Parathyroid adenoma (tissue), 2 donors: ENCODE results near the gene MB21D2.

Source experiments
- H2AFZ ChIP-seq: fragments of 300-600 bp; sonication (generic); one replicate; pipeline ENCODE4 v1.7.0; 2017; ENCODE audit warnings: antibody characterized with exemption, mild to moderate bottlenecking
- H3K27ac ChIP-seq: fragments of 300-600 bp; sonication (generic); one replicate; pipeline ENCODE4 v1.7.0; 2017
- H3K27me3 ChIP-seq: fragments of 300-600 bp; sonication (generic); one replicate; pipeline ENCODE4 v1.7.0; 2017; ENCODE audit warnings: low read length; ENCODE audit not compliant: control insufficient read depth, insufficient read depth
- H3K36me3 ChIP-seq: fragments of 300-600 bp; sonication (generic); one replicate; pipeline ENCODE4 v1.7.0; 2017; ENCODE audit warnings: low read length; ENCODE audit not compliant: control insufficient read depth, insufficient read depth
- H3K4me1 ChIP-seq: fragments of 300-600 bp; sonication (generic); one replicate; pipeline ENCODE4 v1.7.0; 2017; ENCODE audit warnings: control low read depth
- H3K4me2 ChIP-seq: fragments of 300-600 bp; sonication (generic); one replicate; pipeline ENCODE4 v1.7.0; 2017; ENCODE audit warnings: low read length
- H3K4me3 ChIP-seq: fragments of 300-600 bp; sonication (generic); one replicate; pipeline ENCODE4 v1.7.0; 2017; ENCODE audit warnings: low read depth, low read length
- H3K79me2 ChIP-seq: fragments of 300-600 bp; sonication (generic); one replicate; pipeline ENCODE4 v1.7.0; 2017; ENCODE audit warnings: control low read depth
- H3K9ac ChIP-seq: fragments of 300-600 bp; sonication (generic); one replicate; pipeline ENCODE4 v1.7.0; 2017; ENCODE audit warnings: mild to moderate bottlenecking
- H3K9me3 ChIP-seq: fragments of 300-600 bp; sonication (generic); one replicate; pipeline ENCODE4 v1.7.0; 2017; ENCODE audit warnings: low read length; ENCODE audit not compliant: control insufficient read depth
- TF ChIP-seq, protein P1 (sequence below): fragments of 300-600 bp; sonication (generic); IDR thresholded peaks from one replicate; pipeline ENCODE4 v1.7.0; 2017; ENCODE audit warnings: antibody characterized with exemption, mild to moderate bottlenecking
- donor health status: primary hyperparathyroidism.

Gene MB21D2

DNA sequence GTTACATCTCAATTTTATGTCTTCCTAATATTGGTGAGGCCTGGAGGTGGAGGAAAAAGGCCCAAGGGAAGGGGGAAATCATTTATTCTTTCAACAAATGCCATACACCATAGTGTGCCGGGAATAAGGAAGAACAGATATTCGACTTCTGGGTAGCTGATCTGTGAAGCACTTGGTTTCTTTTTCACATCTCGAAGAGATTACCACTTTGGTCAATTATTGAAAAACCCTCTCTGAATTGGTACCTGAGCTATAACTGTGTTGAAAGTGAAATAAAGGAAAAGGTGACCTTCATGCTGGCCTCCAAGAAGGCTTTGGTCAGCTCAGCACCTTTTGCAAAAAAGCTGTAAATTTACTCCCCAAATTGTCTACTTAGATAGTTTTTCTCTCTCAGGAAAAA is 14.2 kb upstream of the MB21D2 start:
- no peaks in the 10 kb centered on the region for H3K27me3 ChIP-seq
- no peaks in the 10 kb centered on the region for H3K36me3 ChIP-seq
- H3K4me2 ChIP-seq, result no peak overlapping the region
- H3K4me1 ChIP-seq, result no peaks in the 10 kb centered on the region
- H3K4me3 ChIP-seq, result no peak overlapping the region
- H3K27ac ChIP-seq, result no peak overlapping the region
- TF ChIP-seq, protein P1, sequence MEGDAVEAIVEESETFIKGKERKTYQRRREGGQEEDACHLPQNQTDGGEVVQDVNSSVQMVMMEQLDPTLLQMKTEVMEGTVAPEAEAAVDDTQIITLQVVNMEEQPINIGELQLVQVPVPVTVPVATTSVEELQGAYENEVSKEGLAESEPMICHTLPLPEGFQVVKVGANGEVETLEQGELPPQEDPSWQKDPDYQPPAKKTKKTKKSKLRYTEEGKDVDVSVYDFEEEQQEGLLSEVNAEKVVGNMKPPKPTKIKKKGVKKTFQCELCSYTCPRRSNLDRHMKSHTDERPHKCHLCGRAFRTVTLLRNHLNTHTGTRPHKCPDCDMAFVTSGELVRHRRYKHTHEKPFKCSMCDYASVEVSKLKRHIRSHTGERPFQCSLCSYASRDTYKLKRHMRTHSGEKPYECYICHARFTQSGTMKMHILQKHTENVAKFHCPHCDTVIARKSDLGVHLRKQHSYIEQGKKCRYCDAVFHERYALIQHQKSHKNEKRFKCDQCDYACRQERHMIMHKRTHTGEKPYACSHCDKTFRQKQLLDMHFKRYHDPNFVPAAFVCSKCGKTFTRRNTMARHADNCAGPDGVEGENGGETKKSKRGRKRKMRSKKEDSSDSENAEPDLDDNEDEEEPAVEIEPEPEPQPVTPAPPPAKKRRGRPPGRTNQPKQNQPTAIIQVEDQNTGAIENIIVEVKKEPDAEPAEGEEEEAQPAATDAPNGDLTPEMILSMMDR, result no peak
- no peaks in the 10 kb centered on the region for H3K79me2 ChIP-seq
- H2AFZ ChIP-seq, result no peak overlapping the region
- no peak overlapping the region for H3K9ac ChIP-seq
- no peaks in the 10 kb centered on the region for H3K9me3 ChIP-seq

DNA sequence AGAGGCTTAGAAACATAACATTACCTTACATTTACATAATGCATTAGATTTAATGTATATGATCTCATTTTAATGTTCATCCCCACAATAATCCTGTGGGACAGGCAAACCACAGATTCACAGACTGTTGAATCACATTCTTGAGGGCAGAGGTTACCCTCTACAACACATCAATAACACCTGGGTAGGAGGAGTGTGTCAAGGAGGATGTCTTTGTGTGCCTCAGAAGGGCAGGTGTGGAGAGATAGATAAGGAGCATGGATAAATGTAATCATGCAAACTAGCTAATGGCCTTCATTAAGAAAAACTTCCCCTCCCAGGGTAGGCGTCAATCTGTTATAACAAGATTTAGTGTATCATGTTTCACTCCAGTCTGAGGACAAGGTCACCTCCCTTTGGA is 12.9 kb upstream of the MB21D2 start:
- no peaks in the 10 kb centered on the region for H3K27me3 ChIP-seq
- H3K36me3 ChIP-seq, result no peaks in the 10 kb centered on the region
- no peak overlapping the region for H3K4me2 ChIP-seq
- no peaks in the 10 kb centered on the region for H3K79me2 ChIP-seq
- no peaks in the 10 kb centered on the region for H3K4me1 ChIP-seq
- H2AFZ ChIP-seq, result no peak overlapping the region
- H3K9ac ChIP-seq, result no peak overlapping the region
- no peak overlapping the region for H3K27ac ChIP-seq
- TF ChIP-seq, protein P1, result no peak
- H3K4me3 ChIP-seq, result no peak overlapping the region
- H3K9me3 ChIP-seq, result no peaks in the 10 kb centered on the region

DNA sequence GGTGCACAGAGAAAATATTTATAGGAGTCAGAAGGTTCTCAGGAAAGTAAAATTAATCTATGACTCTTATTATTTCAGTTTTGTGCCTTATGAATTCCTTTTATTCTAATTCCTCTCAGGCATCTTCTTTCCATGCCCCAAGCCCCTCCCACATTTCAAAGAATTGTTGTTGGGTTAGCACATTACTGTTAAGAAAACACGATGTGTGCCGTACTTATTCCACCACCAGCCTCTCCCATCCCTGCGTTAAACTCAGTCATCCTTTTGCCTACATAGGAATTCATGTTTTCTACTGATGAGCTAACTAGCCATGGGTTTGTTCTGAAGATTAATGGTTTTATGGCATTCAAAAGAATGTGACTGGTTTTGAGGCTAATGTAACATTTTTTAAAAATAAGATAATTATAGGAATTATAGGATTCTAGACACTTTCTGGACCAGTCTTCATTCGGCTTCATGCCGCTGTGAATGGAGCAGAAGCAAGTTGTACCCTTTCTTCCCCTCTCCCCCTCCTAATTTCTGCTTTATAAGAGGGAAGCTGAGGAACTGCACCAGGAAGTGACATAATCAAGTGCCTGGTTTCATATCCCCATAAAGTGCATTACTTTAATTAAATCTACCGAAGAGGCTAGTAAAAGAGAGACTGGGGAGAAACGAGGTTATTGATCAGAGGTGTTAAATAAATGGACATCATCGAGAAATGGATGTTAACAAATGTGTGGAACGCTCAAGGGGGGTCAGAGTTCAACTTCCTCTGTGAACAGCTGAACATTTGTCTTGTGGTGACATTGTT is 12.3 kb upstream of the MB21D2 start:
- H3K9ac ChIP-seq, result no peak overlapping the region
- no peak overlapping the region for H3K4me3 ChIP-seq
- H2AFZ ChIP-seq, result no peak overlapping the region
- H3K4me2 ChIP-seq, result no peak overlapping the region
- TF ChIP-seq, protein P1, result no peak
- no peaks in the 10 kb centered on the region for H3K36me3 ChIP-seq
- H3K27ac ChIP-seq, result no peak overlapping the region
- no peaks in the 10 kb centered on the region for H3K4me1 ChIP-seq
- no peaks in the 10 kb centered on the region for H3K27me3 ChIP-seq
- no peaks in the 10 kb centered on the region for H3K9me3 ChIP-seq
- no peaks in the 10 kb centered on the region for H3K79me2 ChIP-seq

GRCh38 chr3:192929146-192929545 is 11.5 kb upstream of the MB21D2 start:
- Histone ChIP-seq H3K9me3 (no peaks in the 10 kb centered on the region), H3K4me2 (no peak overlapping the region), H3K36me3 (no peaks in the 10 kb centered on the region), H2AFZ (no peak overlapping the region), H3K27ac (no peak overlapping the region), H3K4me1 (no peaks in the 10 kb centered on the region), H3K9ac (no peak overlapping the region), H3K27me3 (no peaks in the 10 kb centered on the region), H3K4me3 (no peak overlapping the region), H3K79me2 (no peaks in the 10 kb centered on the region)
- TF ChIP-seq, protein P1, result no peak

- H3K4me3 ChIP-seq, result no peak overlapping the region
- H3K4me1 ChIP-seq, result no peaks in the 10 kb centered on the region
- no peaks in the 10 kb centered on the region for H3K79me2 ChIP-seq
- no peaks in the 10 kb centered on the region for H3K27me3 ChIP-seq
- no peak overlapping the region for H3K27ac ChIP-seq
- H3K36me3 ChIP-seq, result no peaks in the 10 kb centered on the region
- H3K4me2 ChIP-seq, result no peak overlapping the region
- TF ChIP-seq, protein P1, result no peak
- no peak overlapping the region for H3K9ac ChIP-seq
- no peak overlapping the region for H2AFZ ChIP-seq
- H3K9me3 ChIP-seq, result no peaks in the 10 kb centered on the region
Observed at GRCh38 chr3:192928720-192929119, 11.1 kb upstream of the MB21D2 start.
